ENCODE measurements around the gene ESYT3. TPM values are rescaled to one million over a fixed set of nuclear protein-coding genes. Genes with fewer than 3 reads are reported as not detected.

ESYT3 gene
- total and polyA plus RNA-seq, 4 donors = under 0.01 to 0.07 (median 0.05) TPM

DNA sequence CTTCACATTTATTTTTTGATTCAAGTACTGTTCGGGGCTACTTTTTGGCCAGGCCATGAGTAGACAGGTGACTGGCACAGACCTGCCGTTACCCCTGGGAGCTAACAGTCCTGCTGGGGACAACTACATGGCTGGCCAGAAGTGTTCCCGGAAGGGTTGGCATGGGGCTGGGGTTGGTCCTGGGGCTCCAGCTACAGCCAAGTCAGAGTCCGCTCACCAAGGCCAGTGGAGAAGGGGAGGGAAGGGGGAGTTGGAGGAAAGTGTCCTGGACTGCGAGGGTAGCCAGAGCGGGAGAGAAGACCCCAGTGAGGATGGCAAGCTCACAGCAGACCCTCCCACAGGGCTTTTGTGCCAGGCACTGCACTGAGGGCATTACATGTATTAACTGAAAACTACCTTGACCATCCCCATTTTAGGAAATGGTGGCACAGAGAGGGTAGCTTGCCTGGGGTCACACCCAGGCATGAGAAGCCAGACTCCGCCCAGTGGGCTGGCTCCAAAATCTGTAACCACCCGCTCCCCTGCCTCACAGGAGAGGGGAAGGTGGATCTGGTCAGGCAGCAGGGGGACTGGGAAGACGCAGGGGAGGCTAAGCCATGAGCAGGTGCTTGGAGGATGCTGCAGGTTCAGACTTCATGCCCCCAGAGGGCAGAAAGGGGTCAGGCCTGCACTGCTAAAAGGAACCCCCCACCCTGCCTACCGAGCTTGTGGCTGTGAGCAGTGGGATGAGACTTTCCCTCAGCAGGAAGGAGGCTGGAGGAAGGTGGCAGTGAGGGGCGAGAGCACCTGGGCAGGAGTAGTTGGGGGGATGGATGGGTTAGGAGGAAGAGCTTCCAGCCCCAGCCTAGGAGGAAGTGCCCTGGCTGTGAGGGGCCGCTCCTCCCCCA lies 38.3 kb upstream of the ESYT3 start:
- Histone ChIP-seq H3K9me3 (ENCODE audit: control insufficient read depth in 4 of 4, low read length in 3 of 4) (no peaks in the 10 kb centered on the region), H3K9ac (ENCODE audit: low read depth in 1 of 2, low read length in 2 of 2) (no peak overlapping the region), H3K4me3 (ENCODE audit: low read depth in 1 of 3, low read length in 3 of 3) (no peak overlapping the region), H3K27ac (ENCODE audit: low read depth in 1 of 2, low read length in 2 of 2) (no peak overlapping the region), H3K36me3 (ENCODE audit: control insufficient read depth in 4 of 4, insufficient read depth in 3 of 4, low read depth in 1 of 4, low read length in 3 of 4) (no peaks in the 10 kb centered on the region), H3K4me1 (ENCODE audit: control insufficient read depth in 4 of 4, insufficient read depth in 4 of 4, low read length in 3 of 4) (peaks cover 9 to 22% (median 18%) of the 10 kb centered on the region in 4 donors), H3K27me3 (ENCODE audit: control insufficient read depth in 4 of 4, insufficient read depth in 4 of 4, low read length in 3 of 4) (no peaks in the 10 kb centered on the region)
- WGBS = 95% methylated on average over 12 of the region's 12 CpGs
- TF ChIP-seq JUND (IDR thresholded peaks at IDR 0.05) (no peak), RXRA (IDR thresholded peaks at IDR 0.05) (no peak), EGR1 (IDR thresholded peaks at IDR 0.05; ENCODE audit: low read depth in 2 of 2) (no peak)
- TF ChIP-seq, protein P1, sequence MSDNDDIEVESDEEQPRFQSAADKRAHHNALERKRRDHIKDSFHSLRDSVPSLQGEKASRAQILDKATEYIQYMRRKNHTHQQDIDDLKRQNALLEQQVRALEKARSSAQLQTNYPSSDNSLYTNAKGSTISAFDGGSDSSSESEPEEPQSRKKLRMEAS (IDR thresholded peaks at IDR 0.05) = no peak
- TF ChIP-seq, protein P2, sequence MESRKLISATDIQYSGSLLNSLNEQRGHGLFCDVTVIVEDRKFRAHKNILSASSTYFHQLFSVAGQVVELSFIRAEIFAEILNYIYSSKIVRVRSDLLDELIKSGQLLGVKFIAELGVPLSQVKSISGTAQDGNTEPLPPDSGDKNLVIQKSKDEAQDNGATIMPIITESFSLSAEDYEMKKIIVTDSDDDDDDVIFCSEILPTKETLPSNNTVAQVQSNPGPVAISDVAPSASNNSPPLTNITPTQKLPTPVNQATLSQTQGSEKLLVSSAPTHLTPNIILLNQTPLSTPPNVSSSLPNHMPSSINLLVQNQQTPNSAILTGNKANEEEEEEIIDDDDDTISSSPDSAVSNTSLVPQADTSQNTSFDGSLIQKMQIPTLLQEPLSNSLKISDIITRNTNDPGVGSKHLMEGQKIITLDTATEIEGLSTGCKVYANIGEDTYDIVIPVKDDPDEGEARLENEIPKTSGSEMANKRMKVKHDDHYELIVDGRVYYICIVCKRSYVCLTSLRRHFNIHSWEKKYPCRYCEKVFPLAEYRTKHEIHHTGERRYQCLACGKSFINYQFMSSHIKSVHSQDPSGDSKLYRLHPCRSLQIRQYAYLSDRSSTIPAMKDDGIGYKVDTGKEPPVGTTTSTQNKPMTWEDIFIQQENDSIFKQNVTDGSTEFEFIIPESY (IDR thresholded peaks at IDR 0.05) = no peak
- TF ChIP-seq, protein P3, sequence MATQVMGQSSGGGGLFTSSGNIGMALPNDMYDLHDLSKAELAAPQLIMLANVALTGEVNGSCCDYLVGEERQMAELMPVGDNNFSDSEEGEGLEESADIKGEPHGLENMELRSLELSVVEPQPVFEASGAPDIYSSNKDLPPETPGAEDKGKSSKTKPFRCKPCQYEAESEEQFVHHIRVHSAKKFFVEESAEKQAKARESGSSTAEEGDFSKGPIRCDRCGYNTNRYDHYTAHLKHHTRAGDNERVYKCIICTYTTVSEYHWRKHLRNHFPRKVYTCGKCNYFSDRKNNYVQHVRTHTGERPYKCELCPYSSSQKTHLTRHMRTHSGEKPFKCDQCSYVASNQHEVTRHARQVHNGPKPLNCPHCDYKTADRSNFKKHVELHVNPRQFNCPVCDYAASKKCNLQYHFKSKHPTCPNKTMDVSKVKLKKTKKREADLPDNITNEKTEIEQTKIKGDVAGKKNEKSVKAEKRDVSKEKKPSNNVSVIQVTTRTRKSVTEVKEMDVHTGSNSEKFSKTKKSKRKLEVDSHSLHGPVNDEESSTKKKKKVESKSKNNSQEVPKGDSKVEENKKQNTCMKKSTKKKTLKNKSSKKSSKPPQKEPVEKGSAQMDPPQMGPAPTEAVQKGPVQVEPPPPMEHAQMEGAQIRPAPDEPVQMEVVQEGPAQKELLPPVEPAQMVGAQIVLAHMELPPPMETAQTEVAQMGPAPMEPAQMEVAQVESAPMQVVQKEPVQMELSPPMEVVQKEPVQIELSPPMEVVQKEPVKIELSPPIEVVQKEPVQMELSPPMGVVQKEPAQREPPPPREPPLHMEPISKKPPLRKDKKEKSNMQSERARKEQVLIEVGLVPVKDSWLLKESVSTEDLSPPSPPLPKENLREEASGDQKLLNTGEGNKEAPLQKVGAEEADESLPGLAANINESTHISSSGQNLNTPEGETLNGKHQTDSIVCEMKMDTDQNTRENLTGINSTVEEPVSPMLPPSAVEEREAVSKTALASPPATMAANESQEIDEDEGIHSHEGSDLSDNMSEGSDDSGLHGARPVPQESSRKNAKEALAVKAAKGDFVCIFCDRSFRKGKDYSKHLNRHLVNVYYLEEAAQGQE (IDR thresholded peaks at IDR 0.05) = no peak
- DNase-seq (ENCODE audit: low spot score) = no peak

DNA sequence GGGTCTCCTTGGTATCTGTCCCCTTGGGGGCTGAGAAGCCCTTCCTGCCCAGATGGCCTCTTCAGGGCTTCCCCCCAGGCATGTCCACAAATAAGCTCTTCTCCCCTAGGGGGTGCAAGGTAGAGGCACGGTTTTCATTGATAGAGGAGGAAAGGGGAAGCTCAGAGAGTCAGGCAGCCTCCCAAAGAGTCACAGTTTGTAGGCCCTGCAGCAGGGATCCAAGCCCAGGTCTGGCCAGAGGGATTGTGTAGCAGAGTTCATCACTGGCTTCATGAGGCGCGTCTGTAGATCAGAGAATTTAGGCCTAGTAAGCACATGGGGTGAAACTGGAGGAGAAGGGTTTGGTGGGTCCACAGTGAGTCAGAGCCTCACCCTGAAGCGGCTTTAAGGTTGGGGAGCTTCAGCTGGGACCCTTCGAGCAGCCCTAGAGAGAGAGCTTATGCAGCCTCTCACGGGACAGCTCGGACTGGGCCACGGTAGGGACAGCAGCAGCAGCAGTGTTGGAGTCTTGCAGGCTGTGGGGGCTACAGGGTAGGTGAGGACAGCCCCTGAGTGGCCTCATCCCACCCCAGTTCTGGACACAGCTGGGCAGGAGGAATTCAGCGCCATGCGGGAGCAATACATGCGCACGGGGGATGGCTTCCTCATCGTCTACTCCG lies 37.5 kb upstream of the ESYT3 start:
- 93% methylated on average over 14 of the region's 14 CpGs for WGBS
- no peak overlapping the region for H3K4me3 ChIP-seq (ENCODE audit: low read depth in 1 of 3, low read length in 3 of 3)
- no peaks in the 10 kb centered on the region for H3K9me3 ChIP-seq (ENCODE audit: control insufficient read depth in 4 of 4, low read length in 3 of 4)
- H3K27me3 ChIP-seq (ENCODE audit: control insufficient read depth in 4 of 4, insufficient read depth in 4 of 4, low read length in 3 of 4) = no peaks in the 10 kb centered on the region
- H3K9ac ChIP-seq (ENCODE audit: low read depth in 1 of 2, low read length in 2 of 2) = no peak overlapping the region
- H3K4me1 ChIP-seq (ENCODE audit: control insufficient read depth in 4 of 4, insufficient read depth in 4 of 4, low read length in 3 of 4) = peaks cover 10 to 23% (median 18%) of the 10 kb centered on the region in 4 donors
- DNase-seq (ENCODE audit: low spot score) = no peak
- H3K27ac ChIP-seq (ENCODE audit: low read depth in 1 of 2, low read length in 2 of 2) = no peak overlapping the region
- H3K36me3 ChIP-seq (ENCODE audit: control insufficient read depth in 4 of 4, insufficient read depth in 3 of 4, low read depth in 1 of 4, low read length in 3 of 4) = no peaks in the 10 kb centered on the region
- TF ChIP-seq RXRA (IDR thresholded peaks at IDR 0.05) = no peak
- TF ChIP-seq, protein P4, sequence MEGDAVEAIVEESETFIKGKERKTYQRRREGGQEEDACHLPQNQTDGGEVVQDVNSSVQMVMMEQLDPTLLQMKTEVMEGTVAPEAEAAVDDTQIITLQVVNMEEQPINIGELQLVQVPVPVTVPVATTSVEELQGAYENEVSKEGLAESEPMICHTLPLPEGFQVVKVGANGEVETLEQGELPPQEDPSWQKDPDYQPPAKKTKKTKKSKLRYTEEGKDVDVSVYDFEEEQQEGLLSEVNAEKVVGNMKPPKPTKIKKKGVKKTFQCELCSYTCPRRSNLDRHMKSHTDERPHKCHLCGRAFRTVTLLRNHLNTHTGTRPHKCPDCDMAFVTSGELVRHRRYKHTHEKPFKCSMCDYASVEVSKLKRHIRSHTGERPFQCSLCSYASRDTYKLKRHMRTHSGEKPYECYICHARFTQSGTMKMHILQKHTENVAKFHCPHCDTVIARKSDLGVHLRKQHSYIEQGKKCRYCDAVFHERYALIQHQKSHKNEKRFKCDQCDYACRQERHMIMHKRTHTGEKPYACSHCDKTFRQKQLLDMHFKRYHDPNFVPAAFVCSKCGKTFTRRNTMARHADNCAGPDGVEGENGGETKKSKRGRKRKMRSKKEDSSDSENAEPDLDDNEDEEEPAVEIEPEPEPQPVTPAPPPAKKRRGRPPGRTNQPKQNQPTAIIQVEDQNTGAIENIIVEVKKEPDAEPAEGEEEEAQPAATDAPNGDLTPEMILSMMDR (IDR thresholded peaks at IDR 0.05; ENCODE audit: low read depth, low read length, missing input control) = no peak
- TF ChIP-seq GABPA (IDR thresholded peaks at IDR 0.05 in 1 of 2, conservative IDR thresholded peaks at IDR 0.05 in 1 of 2) = no peak
- TF ChIP-seq HNF4G (IDR thresholded peaks at IDR 0.05) = no peak
- TF ChIP-seq, protein P3 (IDR thresholded peaks at IDR 0.05) = no peak
- TF ChIP-seq, protein P1 (IDR thresholded peaks at IDR 0.05) = no peak
- TF ChIP-seq SP1 (IDR thresholded peaks at IDR 0.05) = no peak
- TF ChIP-seq, protein P5, sequence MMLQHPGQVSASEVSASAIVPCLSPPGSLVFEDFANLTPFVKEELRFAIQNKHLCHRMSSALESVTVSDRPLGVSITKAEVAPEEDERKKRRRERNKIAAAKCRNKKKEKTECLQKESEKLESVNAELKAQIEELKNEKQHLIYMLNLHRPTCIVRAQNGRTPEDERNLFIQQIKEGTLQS (IDR thresholded peaks at IDR 0.05) = no peak
- TF ChIP-seq RAD21 (IDR thresholded peaks at IDR 0.05) = no peak
- no peak for TF ChIP-seq HNF4A (conservative IDR thresholded peaks at IDR 0.05)
- TF ChIP-seq EGR1 (IDR thresholded peaks at IDR 0.05; ENCODE audit: low read depth in 2 of 2) = no peak
- TF ChIP-seq, protein P2 (IDR thresholded peaks at IDR 0.05) = no peak
- no peak for TF ChIP-seq NR2F2 (IDR thresholded peaks at IDR 0.05)

All from liver (tissue), 9 donors.